NAMALWA (cell line): ENCODE data around the gene FGF19.
A peak's percentile ranks its signal among the peaks of the same experiment; 100 is the strongest.

ENCODE experiments used
- DNase-seq: peaks from one replicate; pipeline ENCODE4 v3.0.0-alpha.2; 2015; ENCODE audit warnings: low spot score

The FGF19 gene

DNA sequence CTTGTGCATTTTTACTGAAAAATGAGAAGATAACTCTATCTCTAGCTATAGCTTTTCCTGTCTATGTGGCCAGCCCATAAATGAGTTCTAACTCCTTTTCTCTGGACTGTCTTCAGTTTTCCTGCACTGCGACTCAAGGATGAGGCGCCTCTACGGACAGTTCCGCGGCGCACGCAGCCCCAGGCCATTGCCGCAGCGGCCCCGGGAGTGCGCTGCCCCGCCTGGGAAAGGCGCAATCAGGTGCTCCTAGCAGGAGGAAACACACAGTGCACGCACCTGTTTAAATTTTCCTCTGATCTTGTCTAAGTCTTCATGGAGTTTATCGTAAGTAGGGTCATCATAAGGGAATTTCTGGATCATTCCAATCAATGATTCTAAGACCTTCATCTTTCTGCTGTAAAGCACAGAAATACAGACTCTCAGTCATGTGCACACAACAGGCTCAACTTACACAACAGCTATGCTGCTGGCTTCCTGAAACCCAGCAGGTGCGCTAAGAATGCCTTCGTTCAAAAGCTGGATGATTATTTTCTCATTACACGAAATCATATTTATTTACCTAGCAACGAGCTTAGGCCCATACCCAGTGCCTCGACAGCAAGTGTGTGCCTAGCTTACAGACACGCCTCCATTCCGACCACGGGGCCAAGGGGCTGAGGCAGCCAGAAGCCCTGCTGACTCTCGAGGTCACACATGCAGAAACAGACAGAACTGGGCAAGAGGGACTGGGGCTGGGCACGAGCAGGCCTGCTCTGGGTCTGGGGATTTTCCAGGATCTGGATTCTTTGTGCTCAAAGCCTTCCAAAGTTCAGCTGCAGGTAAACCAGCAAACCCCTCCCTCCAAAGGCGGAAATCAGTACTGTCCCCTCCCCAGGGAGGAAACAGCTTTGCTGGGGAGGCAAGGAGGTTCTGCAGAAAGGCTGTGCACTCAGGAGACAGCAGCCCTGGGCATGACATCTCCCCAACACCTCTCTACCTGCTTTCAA, 35.9 kb downstream of the FGF19 start:
- no peak for DNase-seq

DNA sequence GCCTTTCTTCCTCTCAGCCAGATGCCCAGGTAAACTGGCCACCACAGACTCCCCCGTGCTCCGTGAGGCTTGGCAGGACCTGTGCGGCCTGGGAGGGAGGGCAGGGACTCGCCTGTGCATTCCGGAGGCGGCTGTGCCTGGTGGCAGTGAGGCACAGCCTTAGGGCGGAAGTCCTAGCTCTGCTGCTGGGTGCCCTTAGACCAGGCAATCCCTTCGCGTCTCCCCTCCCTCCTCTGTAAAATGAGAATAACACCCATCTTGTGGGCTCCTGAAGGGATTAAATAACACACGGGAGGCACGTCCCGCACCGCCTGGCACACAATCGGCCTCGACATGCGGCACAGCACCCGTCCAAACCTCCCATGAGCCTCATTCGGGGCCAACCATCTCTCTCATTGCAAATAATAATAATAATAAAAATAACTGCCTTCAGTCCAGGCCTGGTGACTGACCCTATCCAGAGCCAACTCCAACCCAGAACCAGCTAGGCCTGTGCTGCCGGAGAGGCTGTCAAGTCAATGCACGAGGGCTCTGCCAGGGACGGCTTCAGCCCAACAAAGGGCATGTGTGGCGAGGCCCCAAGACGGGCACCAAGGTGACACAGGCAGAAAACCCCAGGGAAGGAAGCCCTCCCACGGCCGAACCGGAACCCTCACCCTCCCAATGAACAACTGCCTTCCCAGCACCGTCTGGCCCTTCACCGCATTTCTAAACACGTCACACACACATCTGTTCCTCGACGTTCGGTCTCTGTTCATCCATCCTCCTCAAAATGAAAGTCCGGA, 36.9 kb downstream of the FGF19 start:
- DNase-seq, result no peak

DNA sequence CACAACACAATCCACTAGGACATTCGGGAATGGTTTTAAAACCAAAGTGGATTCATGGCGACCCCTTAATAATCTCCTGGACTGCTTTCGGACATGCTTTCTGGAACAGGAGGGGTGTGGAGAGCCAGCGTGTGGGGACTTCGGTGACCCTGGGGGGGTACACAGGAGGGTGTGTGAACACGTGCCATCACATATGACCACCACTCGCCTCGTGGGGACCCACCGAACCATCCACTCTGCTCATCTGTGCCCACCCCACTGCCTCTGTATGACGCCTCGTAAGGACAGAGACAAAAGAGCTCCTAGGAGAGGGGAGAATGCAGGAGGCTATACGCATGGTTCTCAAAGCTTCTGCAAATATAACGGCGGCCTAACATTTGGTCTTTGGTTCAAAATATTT, 37.6 kb downstream of the FGF19 start:
- no peak for DNase-seq

DNA sequence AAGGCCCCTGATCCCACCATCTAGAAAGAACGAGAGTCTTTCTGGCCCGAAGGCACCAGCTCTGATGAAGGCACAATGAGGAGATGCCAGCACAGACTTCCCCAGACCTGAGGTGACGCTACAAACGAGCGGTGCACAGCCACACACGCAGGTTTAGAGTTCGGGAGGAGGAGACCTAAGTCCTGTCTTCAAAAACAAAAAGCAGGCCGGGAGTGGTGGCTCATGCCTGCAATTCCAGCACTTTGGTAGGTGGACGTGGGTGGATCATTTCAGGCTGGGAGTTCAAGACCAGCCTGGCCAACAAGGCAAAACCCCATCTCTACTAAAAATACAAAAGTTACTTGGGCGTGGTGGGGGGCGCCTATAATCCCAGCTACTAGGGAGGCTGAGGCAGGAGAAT, 38.2 kb downstream of the FGF19 start:
- DNase-seq, result no peak

DNA sequence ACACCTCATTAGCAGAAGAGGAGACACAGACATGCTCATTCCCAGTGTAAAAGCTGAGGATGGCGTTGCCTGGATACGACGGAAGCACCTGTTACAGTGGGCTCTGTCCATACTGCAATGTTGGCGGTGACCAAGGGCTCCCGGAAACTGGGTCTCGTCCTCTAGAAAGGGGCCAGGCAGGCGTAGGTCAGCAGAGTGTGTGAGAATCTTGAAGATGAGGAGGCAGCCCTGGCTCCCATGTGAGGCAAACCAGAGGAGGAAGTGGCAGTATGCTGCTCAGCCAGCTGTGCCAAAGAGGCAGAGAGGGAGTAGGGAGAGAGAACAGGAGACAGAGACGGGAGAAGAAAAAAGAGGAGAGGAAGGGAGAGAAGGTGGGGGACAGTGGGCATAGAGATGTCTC, 38.9 kb downstream of the FGF19 start:
- no peak for DNase-seq

DNA sequence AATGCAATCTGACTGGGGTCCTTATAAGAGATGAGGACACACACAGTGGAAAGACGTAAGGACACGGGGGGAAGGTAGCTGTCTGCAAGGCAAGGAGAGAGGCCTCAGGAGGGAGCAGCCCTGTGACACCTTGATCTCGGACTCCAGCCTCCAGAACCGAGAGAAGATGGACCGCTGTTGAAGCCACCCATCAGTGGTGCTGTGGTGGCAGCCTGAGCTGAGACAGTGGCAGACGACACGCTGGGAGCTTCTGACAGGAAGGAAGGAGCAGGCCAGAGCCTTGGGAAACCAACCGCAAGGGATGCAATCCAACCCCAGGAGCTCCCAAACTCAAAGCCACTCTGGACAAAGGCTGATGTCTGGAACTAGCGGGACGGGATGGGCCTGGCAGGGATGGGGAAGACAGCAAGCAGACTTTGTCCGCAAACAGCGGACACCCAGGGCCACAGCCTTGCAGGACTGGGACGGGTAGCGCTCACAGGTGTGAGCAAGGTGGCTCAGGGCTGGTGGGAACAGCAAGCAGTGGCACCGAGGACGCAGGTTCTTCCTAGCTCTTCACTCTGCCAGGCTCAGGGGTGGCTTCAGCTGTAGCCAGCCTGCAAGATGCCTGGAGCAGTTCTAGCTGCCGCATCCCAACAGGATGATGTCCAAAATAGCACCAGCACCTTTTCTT, 39.6 kb downstream of the FGF19 start:
- DNase-seq, result no peak

DNA sequence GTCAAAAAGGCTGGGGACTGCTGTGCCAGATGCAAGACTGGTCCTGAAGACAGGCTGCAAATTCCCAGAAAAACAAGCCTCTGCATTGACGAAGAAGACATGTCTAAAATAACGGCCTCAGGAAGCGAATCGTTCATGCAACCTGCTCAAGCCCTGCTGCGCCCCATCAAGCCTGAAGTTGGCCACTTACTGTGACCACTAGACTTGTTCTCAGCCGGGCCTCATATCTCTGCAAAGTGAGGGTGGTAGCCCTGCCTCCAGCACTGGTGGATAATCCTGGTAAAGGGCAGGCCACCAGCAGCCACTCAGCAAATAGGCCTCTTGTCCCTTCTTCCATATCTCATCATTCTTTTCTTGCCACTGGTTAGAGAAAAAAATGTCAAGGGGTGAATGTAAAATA, 40.5 kb downstream of the FGF19 start:
- no peak for DNase-seq

DNA sequence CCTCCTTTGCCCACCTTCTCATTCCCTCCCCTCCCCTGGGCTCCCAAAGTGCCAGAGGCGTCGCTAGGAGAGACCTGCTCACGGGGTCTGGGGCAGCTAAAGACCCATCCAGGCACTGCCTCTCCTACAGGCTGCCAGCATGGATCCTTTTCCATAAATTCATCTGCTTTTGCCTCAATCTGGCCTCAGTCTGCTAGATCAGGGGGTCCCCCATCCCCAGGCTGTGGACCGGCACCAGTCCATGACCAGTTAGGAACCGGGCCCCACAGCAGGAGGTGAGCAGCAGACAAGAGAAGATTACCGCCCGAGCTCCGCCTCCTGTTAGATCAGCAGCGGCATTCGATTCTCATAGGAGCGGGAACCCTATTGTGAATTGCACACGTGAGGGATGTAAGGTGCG, 41.0 kb downstream of the FGF19 start:
- no peak for DNase-seq

DNA sequence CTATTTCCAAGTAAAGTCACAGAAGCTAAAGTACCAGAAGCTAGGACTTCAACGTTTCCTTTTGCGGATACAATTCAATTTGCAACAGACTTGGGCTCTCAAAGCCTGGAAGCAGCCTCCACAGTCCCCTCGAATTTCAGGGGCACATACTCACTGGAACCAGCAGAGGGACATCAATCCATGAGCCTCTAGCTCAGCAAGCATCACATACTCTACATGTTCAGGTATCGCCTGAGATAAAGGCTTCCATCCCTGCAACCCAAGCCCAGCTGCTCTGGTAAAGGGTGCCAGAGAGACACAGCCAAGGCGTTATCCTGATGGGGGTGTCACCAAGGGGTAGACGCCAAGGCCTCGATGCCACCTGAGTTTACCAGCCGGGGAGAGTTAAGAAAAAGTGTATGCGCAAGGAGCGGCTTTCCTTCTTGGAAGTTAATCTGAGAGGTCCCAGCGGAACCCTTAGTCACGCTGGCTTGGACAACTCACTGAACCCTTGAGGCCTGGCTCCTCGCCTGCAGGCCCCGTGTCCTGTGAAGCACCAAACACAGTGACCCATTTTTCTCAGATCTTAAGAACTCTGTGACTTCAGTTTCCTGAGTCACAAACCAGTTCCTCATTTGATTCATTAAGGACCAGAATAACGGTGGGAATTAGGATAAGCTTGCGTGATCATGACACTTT, 41.7 kb downstream of the FGF19 start:
- peak; percentile 37 for DNase-seq

DNA sequence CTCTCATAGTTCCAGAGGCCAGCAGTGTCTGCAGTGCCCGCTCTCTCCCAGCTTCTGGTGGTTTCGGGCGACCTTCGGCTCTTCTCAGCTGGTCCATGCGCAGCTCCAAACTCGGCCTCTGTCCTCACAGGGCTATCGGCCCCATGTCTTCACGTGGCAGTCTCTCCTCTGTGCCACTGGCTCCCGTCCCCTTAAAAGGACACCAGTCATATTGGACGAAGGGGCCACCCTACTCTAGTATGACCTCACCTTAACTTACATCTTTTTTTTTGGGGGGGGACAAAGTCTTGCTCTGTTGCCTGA, 42.5 kb downstream of the FGF19 start:
- DNase-seq, result no peak

DNA sequence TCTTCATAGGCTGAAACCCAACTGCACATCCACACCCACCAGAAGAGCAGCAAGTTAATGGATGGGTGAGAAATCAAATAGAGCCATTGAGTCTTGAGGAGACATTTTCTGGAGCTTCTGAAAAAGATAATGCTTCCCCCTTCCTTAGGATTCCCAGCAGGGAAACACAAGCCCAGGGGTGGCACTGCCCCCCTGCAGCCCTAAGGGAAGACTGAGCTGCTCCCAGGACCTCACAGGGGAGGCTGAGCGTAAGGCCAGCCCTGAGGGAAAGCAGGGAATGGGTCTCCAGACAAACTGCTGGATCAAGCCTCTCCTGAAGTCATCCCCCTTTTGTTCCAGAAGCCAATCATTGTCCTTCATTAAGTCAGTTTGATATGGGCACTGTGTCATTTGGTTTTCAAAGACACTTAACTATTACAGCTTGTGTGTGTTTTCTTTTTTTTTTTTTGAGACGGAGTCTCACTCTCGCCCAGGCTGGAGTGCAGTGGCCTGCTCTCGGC, 43.8 kb downstream of the FGF19 start:
- DNase-seq, result no peak

DNA sequence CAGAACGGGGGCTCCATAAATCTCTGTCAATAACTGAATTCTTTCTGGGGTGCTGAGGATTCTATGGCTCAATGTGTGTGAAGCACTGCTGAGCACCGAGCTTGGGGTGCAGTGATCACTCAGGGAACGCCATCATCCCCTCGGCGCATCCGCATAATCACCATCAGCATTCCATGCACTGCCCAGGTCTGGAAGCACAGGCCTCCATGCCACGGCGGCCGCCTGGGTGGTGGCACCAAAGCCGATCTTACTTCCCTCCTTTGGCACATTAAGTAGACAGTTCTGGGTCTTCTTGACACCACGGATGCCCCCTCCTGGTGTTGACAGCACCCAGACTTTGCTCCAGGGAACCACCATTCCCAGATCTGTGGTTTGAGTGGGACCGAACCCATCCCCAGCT, 44.2 kb downstream of the FGF19 start:
- DNase-seq, result no peak

DNA sequence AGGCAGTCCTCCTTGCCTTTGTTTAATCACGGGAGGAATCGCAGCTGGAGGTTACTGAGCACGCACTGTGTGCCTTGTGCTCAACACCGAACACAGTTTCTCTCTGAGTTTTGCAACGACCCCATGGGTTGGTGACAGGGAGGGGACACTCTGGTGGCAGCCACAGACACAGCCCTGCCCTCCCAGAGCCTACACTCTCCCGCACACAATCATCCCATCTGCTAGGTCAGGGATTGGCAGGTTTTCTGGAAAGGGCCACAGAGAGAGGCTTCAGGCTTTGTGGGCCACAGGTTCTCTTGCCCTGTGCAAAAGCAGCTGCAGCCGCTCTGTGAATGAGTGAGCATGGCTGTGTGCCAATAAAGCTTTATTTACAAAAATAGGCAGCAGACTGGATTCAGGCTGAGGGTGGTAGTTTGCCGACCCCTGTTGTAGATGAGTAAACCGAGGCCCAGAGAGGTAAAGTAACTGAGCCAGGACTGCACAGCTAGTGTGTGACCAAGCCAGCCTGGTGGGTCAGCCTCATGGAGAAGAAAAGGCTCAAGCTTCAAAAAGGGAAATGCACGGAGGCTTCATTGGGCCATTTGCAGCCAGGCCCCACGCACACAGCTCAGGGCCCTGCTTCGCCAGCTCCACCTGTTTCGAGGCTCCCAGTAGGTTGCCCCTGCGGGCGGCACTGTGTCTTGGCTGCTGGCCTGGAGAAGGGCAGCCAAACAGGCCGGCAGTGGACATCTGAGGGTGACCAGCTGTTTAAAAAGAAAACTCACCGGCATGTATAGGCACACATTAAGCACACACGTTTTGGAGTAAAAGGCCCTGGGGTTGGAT, 45.0 kb downstream of the FGF19 start:
- no peak for DNase-seq

DNA sequence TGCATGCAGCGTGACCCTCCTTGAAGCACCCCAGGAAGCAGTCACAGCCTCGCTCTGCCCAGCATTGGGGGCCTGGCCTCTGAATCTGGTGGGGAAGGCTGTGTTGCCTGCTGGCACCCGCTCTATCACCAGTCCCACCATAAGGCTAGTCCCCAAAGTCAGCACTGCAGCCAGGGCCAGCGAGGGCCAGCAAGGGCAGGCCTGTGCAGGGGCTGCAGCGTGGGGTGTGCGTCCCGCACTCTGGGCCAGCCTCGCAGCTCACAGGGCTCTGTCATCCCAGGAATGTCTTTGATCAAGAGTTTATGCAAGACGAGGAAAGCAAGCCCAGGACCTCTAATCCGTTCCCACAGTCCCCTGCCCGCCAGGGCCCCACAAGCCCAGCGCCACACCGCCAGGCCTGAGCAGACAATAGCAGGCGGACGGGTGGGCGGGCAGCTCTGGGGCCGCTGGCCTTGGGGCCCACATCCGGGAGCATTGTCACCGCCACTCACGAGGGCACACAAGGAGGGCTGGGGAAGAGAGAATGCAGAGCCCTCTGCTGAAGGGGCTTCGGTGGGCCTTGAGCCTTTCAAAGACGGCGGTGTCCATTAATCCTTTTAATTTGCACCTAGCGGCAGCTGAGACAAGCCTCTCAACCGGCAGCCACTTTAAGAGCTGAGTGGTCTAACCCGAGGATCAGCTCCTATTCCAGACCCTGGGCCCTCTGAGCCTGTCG, 45.8 kb downstream of the FGF19 start:
- DNase-seq, result no peak

DNA sequence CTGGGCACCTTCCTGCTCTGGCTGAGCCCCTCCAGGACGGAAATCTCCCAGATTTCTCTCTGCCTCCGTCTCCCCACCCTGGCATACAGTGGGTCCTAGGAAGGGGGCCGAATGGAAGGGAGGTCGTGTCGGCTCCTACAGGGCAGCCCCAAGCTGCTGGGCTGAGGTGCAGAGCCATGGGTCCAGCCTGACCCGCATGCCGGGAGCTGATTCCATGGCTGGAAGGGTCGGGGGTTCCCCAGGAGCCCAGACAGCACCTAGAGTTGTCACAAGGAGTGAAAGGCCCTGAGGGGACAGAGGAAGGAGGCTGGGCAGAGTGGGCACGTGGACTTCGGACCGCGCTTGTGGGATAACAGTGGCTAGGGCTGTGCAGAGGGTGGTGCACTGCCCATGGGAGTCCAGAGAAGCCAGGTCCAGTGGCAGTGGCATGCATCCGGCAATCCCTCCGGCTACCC, 46.3 kb downstream of the FGF19 start:
- no peak for DNase-seq

DNA sequence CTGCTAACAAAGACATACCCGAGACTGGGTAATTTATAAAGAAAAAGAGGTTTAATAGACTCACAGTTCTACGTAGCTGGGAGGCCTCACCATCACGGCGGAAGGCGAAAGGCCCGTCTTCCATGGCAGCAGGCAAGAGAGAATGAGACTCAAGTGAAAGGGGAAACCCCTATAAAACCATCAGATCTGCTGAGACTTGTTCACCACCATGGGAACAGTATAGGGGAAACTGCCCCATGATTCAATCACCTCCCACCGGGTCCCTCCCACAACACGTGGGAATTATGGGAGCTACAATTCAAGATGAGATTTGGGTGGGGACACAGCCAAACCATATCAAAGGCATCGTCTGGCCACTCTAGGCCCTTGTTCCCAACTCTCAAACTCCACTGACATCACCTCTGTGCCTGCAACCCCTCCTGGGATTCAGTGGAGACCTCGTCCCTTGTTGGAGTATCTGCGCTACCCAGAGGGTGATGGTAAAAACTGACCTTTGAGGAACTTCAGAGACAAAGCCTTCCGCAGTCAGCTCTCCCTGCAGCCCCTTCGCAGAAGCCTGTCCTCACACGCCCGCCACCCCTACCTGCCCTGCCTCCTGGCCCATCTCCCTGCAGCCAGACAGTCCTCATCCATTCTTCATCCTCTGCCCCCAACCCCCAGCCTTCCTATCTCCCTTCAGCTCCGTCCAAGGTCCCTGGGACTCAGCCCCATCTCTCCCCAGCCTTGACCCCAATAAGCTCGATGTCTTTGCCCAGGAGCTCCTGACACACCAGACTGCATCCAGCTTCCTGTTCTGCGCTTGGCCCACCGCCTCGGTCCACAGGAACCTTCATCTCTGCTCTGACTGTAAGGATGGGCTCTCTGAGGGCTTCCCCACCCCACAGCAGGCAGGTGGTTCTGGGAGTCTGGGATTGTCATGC, 47.0 kb downstream of the FGF19 start:
- DNase-seq, result no peak

DNA sequence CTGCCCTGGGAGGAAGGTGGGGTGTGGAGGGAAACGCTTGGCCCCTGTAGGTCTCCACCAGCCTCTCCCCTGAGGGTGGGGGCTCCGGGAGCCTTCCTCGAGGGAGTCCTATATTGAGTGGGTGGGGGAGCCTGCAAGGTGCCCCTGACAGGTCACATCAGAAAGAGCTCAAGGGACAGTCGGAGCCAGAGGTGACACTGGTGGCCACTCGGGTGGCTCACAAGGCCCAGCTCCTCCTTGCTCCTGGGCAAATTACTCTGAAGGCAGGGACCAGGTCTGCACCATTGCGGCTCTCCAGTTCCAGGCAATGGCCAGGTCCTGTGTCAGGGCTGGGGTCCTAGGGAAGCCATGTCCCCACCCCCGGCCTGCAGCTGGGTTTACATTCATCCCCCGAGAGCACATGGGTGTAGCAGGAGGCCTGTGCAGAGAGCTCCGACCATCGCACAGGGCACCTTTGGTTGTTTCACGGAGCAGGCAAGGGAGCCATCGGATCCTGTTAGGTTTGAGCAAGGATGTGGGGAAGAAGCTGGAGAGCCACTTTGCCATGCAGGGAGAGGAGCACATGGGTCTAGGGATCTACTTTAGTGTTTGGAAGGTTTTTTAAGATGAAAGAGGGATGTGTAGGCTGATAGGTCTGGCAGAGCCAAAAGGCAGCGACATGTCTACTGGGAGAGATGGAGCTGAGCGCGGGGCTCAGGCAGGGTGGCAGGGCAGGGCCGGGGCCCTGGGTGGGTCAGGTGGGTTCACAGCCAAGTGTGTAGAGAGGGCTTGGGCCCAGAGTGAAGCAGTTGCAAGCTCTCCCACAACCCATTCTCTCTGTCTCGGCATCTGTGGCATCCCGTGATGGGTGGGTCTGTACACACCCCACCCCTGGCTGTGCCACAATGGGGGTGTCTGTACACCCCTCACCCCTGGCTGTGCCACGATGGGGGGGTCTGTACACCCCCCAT, 48.1 kb downstream of the FGF19 start:
- DNase-seq, result no peak
